ENCODE results near the gene SPDYE6.
A peak's percentile ranks its signal among the peaks of the same experiment; 100 is the strongest.

DNA sequence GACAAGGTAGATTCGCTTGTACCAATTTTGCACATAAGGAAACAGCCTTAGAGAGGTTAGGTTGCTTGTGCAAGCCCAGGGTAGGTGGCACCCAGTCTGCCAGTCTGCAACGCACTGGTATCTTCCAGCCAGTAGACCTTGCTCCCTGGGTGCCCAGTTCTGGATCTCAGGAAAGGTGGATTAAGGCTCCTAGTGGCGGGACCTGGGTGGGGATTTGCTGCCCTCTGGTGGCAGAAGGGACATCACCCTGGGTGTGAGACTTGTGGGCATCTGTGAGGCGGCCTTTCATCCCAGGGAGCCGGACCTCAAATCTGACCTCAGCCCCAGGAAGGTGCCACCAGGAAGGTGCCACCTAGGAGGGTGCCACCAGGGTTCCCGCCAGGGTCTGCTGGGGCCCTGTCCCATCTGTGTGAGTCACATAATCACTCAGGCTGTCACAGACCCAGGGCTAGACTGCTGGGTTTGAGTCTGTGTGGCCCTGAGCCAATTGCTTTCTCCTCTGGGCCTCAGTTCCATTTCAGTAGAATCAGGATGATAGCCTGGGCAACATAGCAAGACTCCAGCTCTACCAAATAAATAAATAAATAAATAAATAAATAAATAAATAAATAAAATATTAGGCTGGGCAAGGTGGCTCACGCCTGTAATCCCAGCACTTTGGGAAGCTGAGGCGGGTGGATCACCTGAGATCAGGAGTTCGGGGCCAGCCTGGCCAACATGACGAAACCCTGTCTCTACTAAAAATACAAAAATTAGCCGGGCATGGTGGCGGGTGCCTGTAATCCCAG, 34.6 kb upstream of the SPDYE6 start:
- TF ChIP-seq, protein P1, sequence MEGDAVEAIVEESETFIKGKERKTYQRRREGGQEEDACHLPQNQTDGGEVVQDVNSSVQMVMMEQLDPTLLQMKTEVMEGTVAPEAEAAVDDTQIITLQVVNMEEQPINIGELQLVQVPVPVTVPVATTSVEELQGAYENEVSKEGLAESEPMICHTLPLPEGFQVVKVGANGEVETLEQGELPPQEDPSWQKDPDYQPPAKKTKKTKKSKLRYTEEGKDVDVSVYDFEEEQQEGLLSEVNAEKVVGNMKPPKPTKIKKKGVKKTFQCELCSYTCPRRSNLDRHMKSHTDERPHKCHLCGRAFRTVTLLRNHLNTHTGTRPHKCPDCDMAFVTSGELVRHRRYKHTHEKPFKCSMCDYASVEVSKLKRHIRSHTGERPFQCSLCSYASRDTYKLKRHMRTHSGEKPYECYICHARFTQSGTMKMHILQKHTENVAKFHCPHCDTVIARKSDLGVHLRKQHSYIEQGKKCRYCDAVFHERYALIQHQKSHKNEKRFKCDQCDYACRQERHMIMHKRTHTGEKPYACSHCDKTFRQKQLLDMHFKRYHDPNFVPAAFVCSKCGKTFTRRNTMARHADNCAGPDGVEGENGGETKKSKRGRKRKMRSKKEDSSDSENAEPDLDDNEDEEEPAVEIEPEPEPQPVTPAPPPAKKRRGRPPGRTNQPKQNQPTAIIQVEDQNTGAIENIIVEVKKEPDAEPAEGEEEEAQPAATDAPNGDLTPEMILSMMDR (IDR thresholded peaks at IDR 0.05; ENCODE audit: poor library complexity, severe bottlenecking) = peak; percentile 78
- no peak for TF ChIP-seq POLR2AphosphoS5 (IDR thresholded peaks at IDR 0.05)
- TF ChIP-seq SMC3 (conservative IDR thresholded peaks at IDR 0.05; ENCODE audit: poor library complexity) = peak; percentile 77

All from neural cell (in vitro differentiated cells).